ENCODE measurements around the gene CEP70.
"Not testable (repeated sequence)": the region's sequence is repeated elsewhere in the genome, so short reads cannot be mapped to it uniquely, and the experiment has no call there.

CEP70 gene

GRCh38 chr3:138507524-138507923 lies 86.5 kb downstream of the CEP70 start:
- no peak for DNase-seq (ENCODE audit: low read depth)
- no peak overlapping the region for H3K4me3 ChIP-seq (ENCODE audit: low read length)
- no peak overlapping the region for H3K9ac ChIP-seq (ENCODE audit: low read length)
- H3K27me3 ChIP-seq (replicated peaks; ENCODE audit: control insufficient read depth, insufficient read depth, low read length), result no peaks in the 10 kb centered on the region
- H3K4me1 ChIP-seq (ENCODE audit: control insufficient read depth, insufficient read depth, low read length), result no peaks in the 10 kb centered on the region
- H3K9me3 ChIP-seq (ENCODE audit: control insufficient read depth, low read length), result no peaks in the 10 kb centered on the region
- no peaks in the 10 kb centered on the region for H3K36me3 ChIP-seq (ENCODE audit: control insufficient read depth, insufficient read depth, low read length, severe bottlenecking)

GRCh38 chr3:138498991-138499390 lies 95.1 kb downstream of the CEP70 start:
- no peak overlapping the region for H3K4me3 ChIP-seq (ENCODE audit: low read length)
- H3K9ac ChIP-seq (ENCODE audit: low read length), result no peak overlapping the region
- DNase-seq (ENCODE audit: low read depth), result no peak
- no peaks in the 10 kb centered on the region for H3K9me3 ChIP-seq (ENCODE audit: control insufficient read depth, low read length)
- no peaks in the 10 kb centered on the region for H3K36me3 ChIP-seq (ENCODE audit: control insufficient read depth, insufficient read depth, low read length, severe bottlenecking)
- peaks cover 16% of the 10 kb centered on the region for H3K4me1 ChIP-seq (ENCODE audit: control insufficient read depth, insufficient read depth, low read length)
- no peaks in the 10 kb centered on the region for H3K27me3 ChIP-seq (replicated peaks; ENCODE audit: control insufficient read depth, insufficient read depth, low read length)

DNA sequence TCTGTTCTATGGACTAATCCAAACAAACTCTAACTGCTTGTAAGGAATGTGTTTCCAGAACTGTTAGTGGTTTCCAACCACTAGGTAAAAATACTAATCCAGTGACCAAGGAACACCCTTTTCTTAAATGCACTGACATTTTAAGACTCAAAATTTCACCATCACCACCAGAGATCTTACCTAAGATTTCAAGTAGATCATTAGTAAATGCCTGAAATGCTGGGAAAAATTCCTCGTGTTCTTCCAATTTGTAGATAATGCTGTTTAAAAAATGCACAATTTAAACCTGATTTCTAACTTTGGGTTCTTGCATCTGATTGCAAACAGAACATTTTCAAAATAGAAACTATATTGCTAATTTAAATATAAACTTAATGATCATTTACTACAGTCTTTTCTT lies 96.2 kb downstream of the CEP70 start:
- Histone ChIP-seq H3K36me3 (ENCODE audit: control insufficient read depth, insufficient read depth, low read length, severe bottlenecking) (no peaks in the 10 kb centered on the region), H3K9me3 (ENCODE audit: control insufficient read depth, low read length) (no peaks in the 10 kb centered on the region)
- DNase-seq (ENCODE audit: low read depth), result no peak

GRCh38 chr3:138497021-138497420 lies 97.0 kb downstream of the CEP70 start:
- Histone ChIP-seq H3K27me3 (replicated peaks; ENCODE audit: control insufficient read depth, insufficient read depth, low read length) (no peaks in the 10 kb centered on the region), H3K9ac (ENCODE audit: low read length) (no peak overlapping the region), H3K36me3 (ENCODE audit: control insufficient read depth, insufficient read depth, low read length, severe bottlenecking) (no peaks in the 10 kb centered on the region), H3K4me3 (ENCODE audit: low read length) (no peak overlapping the region), H3K4me1 (ENCODE audit: control insufficient read depth, insufficient read depth, low read length) (peaks cover 19% of the 10 kb centered on the region), H3K9me3 (ENCODE audit: control insufficient read depth, low read length) (no peaks in the 10 kb centered on the region)
- DNase-seq (ENCODE audit: low read depth), result no peak

More for the DNA sequence above, 96.2 kb downstream of the CEP70 start:
- no peak overlapping the region for H3K4me3 ChIP-seq (ENCODE audit: low read length)
- no peak overlapping the region for H3K9ac ChIP-seq (ENCODE audit: low read length)
- no peaks in the 10 kb centered on the region for H3K27me3 ChIP-seq (replicated peaks; ENCODE audit: control insufficient read depth, insufficient read depth, low read length)
- H3K4me1 ChIP-seq (ENCODE audit: control insufficient read depth, insufficient read depth, low read length), result peaks cover 19% of the 10 kb centered on the region

DNA sequence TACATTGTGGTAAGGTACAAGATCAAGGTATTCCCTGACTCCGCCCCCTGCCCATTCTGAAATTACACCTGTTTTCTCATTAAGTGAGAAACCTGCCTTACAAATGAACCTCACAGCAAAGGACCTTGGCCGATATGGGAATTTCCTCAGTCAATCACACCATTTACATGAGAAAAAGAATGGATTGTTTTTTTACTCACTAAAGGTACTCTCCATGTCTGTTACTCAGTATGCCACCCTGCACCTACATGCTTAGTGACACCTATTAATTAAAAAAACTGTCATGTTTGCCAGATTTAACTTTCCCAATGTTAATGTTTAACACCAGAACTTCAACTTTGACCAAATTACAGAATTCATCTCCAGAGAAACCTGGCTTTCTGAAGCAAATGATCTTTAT lies 97.6 kb downstream of the CEP70 start:
- peaks cover 19% of the 10 kb centered on the region for H3K4me1 ChIP-seq (ENCODE audit: control insufficient read depth, insufficient read depth, low read length)
- H3K9ac ChIP-seq (ENCODE audit: low read length), result no peak overlapping the region
- no peaks in the 10 kb centered on the region for H3K9me3 ChIP-seq (ENCODE audit: control insufficient read depth, low read length)
- no peaks in the 10 kb centered on the region for H3K27me3 ChIP-seq (replicated peaks; ENCODE audit: control insufficient read depth, insufficient read depth, low read length)
- no peak for DNase-seq (ENCODE audit: low read depth)
- H3K4me3 ChIP-seq (ENCODE audit: low read length), result no peak overlapping the region
- H3K36me3 ChIP-seq (ENCODE audit: control insufficient read depth, insufficient read depth, low read length, severe bottlenecking), result no peaks in the 10 kb centered on the region

DNA sequence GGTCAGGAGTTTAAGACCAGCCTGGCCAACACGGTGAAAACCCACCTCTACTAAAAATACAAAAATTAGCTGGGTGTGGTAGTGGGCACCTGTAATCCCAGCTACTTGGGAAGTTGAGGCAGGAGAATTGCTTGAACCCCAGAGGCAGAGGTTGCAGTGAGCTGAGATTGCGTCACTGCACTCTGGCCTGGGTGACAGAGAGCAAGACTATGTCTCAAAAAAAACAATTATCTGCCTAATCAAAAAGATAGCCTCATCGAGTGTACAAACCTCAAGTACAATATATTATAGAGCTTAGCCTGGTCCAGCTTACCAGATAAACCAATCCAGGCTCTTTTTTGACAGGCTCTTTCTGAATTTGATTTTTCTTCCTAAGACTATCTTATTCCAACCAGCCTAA lies 98.4 kb downstream of the CEP70 start:
- not testable (repeated sequence) for H3K9me3 ChIP-seq (ENCODE audit: control insufficient read depth, low read length); H3K27me3 ChIP-seq (replicated peaks; ENCODE audit: control insufficient read depth, insufficient read depth, low read length); DNase-seq (ENCODE audit: low read depth); H3K4me3 ChIP-seq (ENCODE audit: low read length); H3K9ac ChIP-seq (ENCODE audit: low read length); H3K36me3 ChIP-seq (ENCODE audit: control insufficient read depth, insufficient read depth, low read length, severe bottlenecking)
- peaks cover 19% of the 10 kb centered on the region for H3K4me1 ChIP-seq (ENCODE audit: control insufficient read depth, insufficient read depth, low read length)

GRCh38 chr3:138494607-138494929 lies 99.5 kb downstream of the CEP70 start:
- Histone ChIP-seq H3K36me3 (ENCODE audit: control insufficient read depth, insufficient read depth, low read length, severe bottlenecking) (no peaks in the 10 kb centered on the region), H3K4me3 (ENCODE audit: low read length) (no peak overlapping the region), H3K27me3 (replicated peaks; ENCODE audit: control insufficient read depth, insufficient read depth, low read length) (no peaks in the 10 kb centered on the region), H3K9ac (ENCODE audit: low read length) (no peak overlapping the region), H3K4me1 (ENCODE audit: control insufficient read depth, insufficient read depth, low read length) (peaks cover 19% of the 10 kb centered on the region), H3K9me3 (ENCODE audit: control insufficient read depth, low read length) (no peaks in the 10 kb centered on the region)
- no peak for DNase-seq (ENCODE audit: low read depth)

DNA sequence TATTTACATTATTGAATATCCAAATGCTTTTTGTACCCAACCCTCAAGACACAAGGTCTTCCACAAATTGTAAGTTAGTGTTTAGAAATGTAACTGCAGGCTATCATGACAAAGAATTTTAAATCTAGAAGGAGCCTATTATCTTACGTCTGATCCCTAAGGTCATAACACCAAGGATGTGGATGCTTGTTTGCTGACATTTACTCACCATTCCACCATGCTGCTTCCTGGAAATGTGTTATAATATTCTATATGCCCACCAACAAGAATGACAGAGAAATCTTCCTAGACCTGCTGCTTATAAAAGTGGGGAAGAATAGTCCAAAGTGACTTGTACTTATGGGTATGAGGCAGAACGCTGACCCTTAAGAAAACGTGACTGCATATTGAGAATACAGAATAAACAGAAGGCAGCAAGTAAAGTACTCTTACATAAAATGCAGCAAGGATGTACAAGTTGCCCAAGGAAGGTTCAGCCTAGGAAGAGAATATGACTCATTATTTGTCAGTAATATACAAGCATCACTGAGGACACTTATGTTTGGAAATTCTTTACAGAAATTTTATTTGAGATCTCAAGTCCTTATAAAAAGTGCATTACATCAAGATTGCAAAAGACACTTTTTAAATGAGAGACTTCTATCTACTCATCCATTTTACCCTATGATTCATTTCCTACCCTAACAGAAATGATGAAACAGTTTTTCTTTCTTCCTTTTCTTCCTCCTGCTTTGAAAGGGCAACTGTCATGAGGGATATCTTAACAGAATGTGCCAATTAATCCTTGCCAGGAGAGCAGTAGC lies 100.1 kb downstream of the CEP70 start:
- Histone ChIP-seq H3K9me3 (ENCODE audit: control insufficient read depth, low read length) (no peaks in the 10 kb centered on the region), H3K4me3 (ENCODE audit: low read length) (no peak overlapping the region), H3K27me3 (replicated peaks; ENCODE audit: control insufficient read depth, insufficient read depth, low read length) (no peaks in the 10 kb centered on the region), H3K36me3 (ENCODE audit: control insufficient read depth, insufficient read depth, low read length, severe bottlenecking) (no peaks in the 10 kb centered on the region), H3K9ac (ENCODE audit: low read length) (no peak overlapping the region), H3K4me1 (ENCODE audit: control insufficient read depth, insufficient read depth, low read length) (peaks cover 19% of the 10 kb centered on the region)
- peak; percentile 61 for DNase-seq (ENCODE audit: low read depth)

DNA sequence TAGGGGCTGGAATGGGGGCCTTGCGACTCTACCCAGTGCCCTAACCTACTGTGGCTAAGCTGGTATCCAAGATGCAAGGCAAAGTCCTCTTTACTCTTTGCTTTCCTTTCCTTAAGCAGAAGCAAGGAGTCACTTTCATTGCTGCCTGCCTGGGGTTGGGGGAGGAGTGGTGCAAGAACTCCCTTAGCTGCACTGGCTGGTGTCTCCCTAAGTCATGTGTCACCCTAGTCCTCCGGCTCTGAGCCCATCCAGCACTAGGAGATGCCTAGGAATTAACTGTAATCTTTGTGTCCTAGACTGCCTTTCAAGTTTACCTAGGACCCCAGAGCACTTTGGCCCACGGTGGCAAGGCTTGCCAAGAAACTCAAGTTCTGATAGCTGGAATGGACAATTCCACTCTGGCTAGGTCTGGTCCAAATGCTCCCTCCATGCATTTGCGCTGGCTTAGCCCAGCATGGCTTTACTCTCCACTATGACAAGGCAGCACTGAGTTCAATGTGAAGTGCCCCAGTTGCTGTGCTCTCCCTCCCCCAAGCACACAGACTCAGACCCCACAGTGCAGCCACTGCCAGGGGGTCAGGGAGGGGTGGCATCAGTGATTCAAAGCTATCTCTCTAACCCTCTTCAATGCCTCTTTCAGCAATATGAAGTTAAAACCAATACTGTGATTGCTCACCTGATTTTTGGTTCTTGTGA lies 100.9 kb downstream of the CEP70 start:
- no peak overlapping the region for H3K4me3 ChIP-seq (ENCODE audit: low read length)
- H3K27me3 ChIP-seq (replicated peaks; ENCODE audit: control insufficient read depth, insufficient read depth, low read length), result no peaks in the 10 kb centered on the region
- no peak for DNase-seq (ENCODE audit: low read depth)
- H3K36me3 ChIP-seq (ENCODE audit: control insufficient read depth, insufficient read depth, low read length, severe bottlenecking), result no peaks in the 10 kb centered on the region
- no peak overlapping the region for H3K9ac ChIP-seq (ENCODE audit: low read length)
- peaks cover 19% of the 10 kb centered on the region for H3K4me1 ChIP-seq (ENCODE audit: control insufficient read depth, insufficient read depth, low read length)
- H3K9me3 ChIP-seq (ENCODE audit: control insufficient read depth, low read length), result no peaks in the 10 kb centered on the region

GRCh38 chr3:138491971-138492370 lies 102.1 kb downstream of the CEP70 start:
- Histone ChIP-seq H3K4me3 (ENCODE audit: low read length) (no peak overlapping the region), H3K4me1 (ENCODE audit: control insufficient read depth, insufficient read depth, low read length) (peaks cover 18% of the 10 kb centered on the region), H3K27me3 (replicated peaks; ENCODE audit: control insufficient read depth, insufficient read depth, low read length) (no peaks in the 10 kb centered on the region), H3K9me3 (ENCODE audit: control insufficient read depth, low read length) (peaks cover 10% of the 10 kb centered on the region), H3K36me3 (ENCODE audit: control insufficient read depth, insufficient read depth, low read length, severe bottlenecking) (no peaks in the 10 kb centered on the region), H3K9ac (ENCODE audit: low read length) (no peak overlapping the region)
- DNase-seq (ENCODE audit: low read depth), result no peak

- not testable (repeated sequence) for H3K27me3 ChIP-seq (replicated peaks; ENCODE audit: control insufficient read depth, insufficient read depth, low read length); H3K4me3 ChIP-seq (ENCODE audit: low read length); DNase-seq (ENCODE audit: low read depth); H3K9ac ChIP-seq (ENCODE audit: low read length); H3K36me3 ChIP-seq (ENCODE audit: control insufficient read depth, insufficient read depth, low read length, severe bottlenecking); H3K4me1 ChIP-seq (ENCODE audit: control insufficient read depth, insufficient read depth, low read length)
- H3K9me3 ChIP-seq (ENCODE audit: control insufficient read depth, low read length), result peaks cover 18% of the 10 kb centered on the region
Measured at GRCh38 chr3:138486580-138486979, 107.5 kb downstream of the CEP70 start.
